ENCODE results near the gene DHCR7.

The DHCR7 gene

GRCh38 chr11:71444811-71445210, 3.4 kb downstream of the DHCR7 start:
- H3K27ac ChIP-seq: no peak overlapping the region
- DNase-seq (ENCODE audit: low spot score): no peak

DNA sequence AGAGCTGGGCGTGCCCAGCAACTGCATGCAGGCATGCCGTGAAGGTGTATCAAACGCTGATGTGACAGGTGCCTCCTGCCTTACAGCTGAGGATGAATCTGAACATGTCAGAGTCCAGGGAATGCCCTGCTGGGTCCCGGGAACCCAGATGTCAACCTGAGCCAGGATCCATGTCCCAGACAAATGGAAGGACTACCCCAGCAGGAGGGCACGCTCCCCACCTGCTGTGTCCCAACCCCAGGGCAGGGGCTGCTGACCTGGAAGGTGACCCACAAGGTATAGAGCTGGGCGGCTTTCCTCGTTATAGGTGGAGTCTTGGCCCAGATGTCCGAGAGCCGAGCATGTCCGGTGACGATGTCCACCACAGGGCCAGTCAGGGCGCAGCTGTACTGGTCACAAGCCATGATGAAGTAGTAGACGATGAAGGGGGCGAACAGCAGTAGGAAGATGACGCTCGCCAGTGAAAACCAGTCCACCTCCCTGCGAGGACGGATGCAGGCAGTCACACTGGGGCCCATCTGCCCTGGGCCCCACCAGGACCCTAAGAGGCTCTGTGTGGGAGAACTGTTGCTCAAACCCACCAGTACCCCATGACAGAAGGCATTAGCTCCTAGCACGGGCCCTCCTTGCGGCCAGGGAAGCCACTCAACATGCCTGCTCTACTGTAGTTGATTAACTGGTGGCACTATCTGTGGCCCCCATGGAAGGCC, 4.3 kb downstream of the DHCR7 start:
- TF ChIP-seq, protein P1, sequence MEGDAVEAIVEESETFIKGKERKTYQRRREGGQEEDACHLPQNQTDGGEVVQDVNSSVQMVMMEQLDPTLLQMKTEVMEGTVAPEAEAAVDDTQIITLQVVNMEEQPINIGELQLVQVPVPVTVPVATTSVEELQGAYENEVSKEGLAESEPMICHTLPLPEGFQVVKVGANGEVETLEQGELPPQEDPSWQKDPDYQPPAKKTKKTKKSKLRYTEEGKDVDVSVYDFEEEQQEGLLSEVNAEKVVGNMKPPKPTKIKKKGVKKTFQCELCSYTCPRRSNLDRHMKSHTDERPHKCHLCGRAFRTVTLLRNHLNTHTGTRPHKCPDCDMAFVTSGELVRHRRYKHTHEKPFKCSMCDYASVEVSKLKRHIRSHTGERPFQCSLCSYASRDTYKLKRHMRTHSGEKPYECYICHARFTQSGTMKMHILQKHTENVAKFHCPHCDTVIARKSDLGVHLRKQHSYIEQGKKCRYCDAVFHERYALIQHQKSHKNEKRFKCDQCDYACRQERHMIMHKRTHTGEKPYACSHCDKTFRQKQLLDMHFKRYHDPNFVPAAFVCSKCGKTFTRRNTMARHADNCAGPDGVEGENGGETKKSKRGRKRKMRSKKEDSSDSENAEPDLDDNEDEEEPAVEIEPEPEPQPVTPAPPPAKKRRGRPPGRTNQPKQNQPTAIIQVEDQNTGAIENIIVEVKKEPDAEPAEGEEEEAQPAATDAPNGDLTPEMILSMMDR (IDR thresholded peaks at IDR 0.05): no peak
- no peak overlapping the region for H3K27ac ChIP-seq
- no peak for DNase-seq (ENCODE audit: low spot score)
- H3K4me3 ChIP-seq: no peak overlapping the region

More at GRCh38 chr11:71444811-71445210, 3.4 kb downstream of the DHCR7 start:
- H3K4me3 ChIP-seq: no peak overlapping the region
- TF ChIP-seq, protein P1 (IDR thresholded peaks at IDR 0.05): no peak

GRCh38 chr11:71442880-71443279, 5.3 kb downstream of the DHCR7 start:
- no peak for DNase-seq (ENCODE audit: low spot score)
- no peak overlapping the region for H3K27ac ChIP-seq
- TF ChIP-seq, protein P1 (IDR thresholded peaks at IDR 0.05): no peak

DNA sequence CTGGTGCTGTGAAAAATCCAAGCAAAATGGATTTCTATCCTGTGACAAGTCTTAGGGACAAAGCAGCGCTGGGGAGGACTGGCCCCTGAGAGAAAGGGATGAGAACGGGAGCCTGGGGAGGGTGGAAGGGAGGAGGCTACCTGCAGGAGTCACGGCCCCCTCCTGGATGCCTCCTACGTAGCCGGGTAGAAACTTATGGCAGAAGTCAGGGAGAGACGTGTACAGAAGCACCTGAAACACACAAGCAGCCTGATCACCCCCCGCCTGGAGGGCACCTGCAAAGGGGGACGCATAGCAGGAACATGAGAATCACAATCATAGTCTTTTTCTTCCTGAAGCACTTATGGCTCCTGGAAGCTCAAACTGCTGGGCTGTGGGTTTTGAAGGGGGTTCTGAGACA, 6.1 kb downstream of the DHCR7 start:
- no peak for DNase-seq (ENCODE audit: low spot score)
- Histone ChIP-seq H3K27ac (no peak overlapping the region), H3K4me3 (no peak overlapping the region)
- TF ChIP-seq, protein P1 (IDR thresholded peaks at IDR 0.05): no peak

More at GRCh38 chr11:71442880-71443279, 5.3 kb downstream of the DHCR7 start:
- no peak overlapping the region for H3K4me3 ChIP-seq

GRCh38 chr11:71441251-71441650, 6.9 kb downstream of the DHCR7 start:
- DNase-seq (ENCODE audit: low spot score): no peak
- H3K4me3 ChIP-seq: no peak overlapping the region
- no peak overlapping the region for H3K27ac ChIP-seq
- TF ChIP-seq, protein P1 (IDR thresholded peaks at IDR 0.05): no peak

DNA sequence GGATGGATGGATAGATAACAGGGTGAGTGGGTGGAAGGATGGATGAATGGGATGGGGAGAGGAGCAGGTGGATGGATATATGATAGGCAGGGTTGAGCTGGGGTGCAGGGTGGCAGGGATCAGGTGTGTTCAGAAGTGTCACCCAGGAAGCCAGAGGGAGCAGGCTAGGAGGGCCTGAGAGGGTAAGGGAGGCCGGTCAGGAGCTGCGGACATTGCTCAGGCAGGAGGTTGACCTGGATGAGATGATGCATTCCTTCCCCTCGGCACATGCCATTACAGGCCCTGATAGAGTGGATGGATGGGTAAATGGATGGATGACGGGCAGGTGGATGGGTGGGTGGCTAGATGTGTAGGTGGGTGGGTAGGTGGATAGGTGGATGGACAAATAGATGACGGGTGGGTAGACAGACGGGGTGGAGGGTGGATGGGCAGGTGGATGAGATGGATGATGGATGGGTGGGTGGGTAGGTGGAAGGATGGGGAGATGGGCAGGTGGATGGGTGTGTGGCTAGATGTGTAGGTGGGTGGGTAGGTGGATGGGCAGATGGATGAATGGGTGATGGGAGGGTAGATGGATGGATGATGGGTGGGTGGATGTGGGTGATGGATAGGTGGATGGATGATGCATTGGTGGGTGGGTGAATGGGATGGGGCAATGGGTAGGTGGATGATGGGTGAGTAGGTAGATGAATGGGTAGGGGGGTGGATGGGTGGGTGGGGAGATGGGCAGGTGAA, 8.0 kb downstream of the DHCR7 start:
- no peak overlapping the region for H3K27ac ChIP-seq
- TF ChIP-seq, protein P1 (IDR thresholded peaks at IDR 0.05): no peak
- no peak overlapping the region for H3K4me3 ChIP-seq
- no peak for DNase-seq (ENCODE audit: low spot score)

DNA sequence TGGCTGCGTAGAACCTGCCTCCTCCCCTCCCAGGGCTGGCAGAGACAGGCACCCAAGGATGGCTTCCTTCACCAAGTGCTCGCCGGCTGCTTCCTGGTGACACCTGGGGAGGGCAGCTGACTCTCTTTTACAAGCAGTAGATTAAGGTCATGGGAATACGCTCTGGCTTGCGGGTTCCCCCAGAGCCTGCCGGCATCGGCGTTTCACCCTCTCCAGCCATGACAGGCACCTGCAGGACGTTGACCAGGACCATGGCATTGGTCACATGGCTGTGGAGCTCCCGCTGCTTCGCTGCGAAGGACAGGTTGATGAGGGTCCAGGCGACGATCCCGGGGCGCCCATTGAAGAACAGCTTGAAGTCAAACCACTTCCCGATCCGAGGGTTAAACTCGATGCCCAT, 9.5 kb downstream of the DHCR7 start:
- DNase-seq (ENCODE audit: low spot score): no peak
- H3K4me3 ChIP-seq: no peak overlapping the region
- no peak overlapping the region for H3K27ac ChIP-seq
- TF ChIP-seq, protein P1 (IDR thresholded peaks at IDR 0.05): no peak
